Measurements from ENCODE around the gene UST.

DNA sequence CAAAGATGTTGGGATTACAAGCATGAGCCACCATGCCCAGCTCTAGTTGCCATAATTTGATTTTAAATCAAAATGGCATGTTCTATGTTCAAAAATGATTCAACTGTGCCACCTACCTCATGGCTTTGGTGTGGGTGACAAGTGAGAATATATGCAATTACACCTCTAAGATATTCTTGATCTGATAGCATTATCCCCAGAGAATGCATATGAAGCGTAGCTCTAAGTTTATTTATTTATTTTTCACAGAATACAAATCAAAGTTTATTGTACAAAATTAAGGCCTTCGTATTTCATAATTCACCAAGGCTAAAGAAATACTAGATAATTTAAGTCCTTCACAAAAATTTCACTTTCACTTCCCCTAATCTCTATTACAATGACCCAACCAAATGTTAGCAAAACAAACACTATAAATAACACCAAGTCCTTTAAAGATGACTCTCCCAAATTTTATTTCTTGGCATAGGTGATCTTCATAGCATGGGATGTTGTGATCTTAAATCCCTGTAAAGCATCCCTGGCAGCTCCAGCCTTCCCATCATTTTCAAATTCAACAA lies 364.8 kb downstream of the UST start:
- no peak for TF ChIP-seq XRCC4 (IDR thresholded peaks at IDR 0.05; ENCODE audit: extremely low read depth, insufficient read depth, insufficient read length)
- TF ChIP-seq POLR2AphosphoS2 (IDR thresholded peaks at IDR 0.05; ENCODE audit: low read length): no peak
